HUES6 (cell line): Measurements from ENCODE around the gene FAM210B.

Source experiments
- H3K27ac ChIP-seq: 2 replicates; pipeline ENCODE4 v1.7.0; 2013; ENCODE audit warnings: low read depth, mild to moderate bottlenecking, low read length, inconsistent platforms
- H3K27me3 ChIP-seq: 2 replicates; pipeline ENCODE4 v1.6.1; 2013; ENCODE audit warnings: low read length; ENCODE audit not compliant: control insufficient read depth, insufficient read depth
- H3K36me3 ChIP-seq: 2 replicates; pipeline ENCODE4 v1.6.1; 2013; ENCODE audit warnings: low read length; ENCODE audit not compliant: control insufficient read depth, insufficient read depth
- H3K4me1 ChIP-seq: 2 replicates; pipeline ENCODE4 v1.6.1; 2013; ENCODE audit warnings: low read length; ENCODE audit not compliant: control insufficient read depth, insufficient read depth
- H3K4me3 ChIP-seq: 2 replicates; pipeline ENCODE4 v1.5.1; 2013; ENCODE audit warnings: low read depth, low read length
- H3K9ac ChIP-seq: one replicate; pipeline ENCODE4 v1.6.1; 2013; ENCODE audit warnings: mild to moderate bottlenecking, low read length
- H3K9me3 ChIP-seq: 2 replicates; pipeline ENCODE4 v1.6.1; 2013; ENCODE audit warnings: low read depth, low read length; ENCODE audit not compliant: control insufficient read depth, insufficient read depth

Gene FAM210B

DNA sequence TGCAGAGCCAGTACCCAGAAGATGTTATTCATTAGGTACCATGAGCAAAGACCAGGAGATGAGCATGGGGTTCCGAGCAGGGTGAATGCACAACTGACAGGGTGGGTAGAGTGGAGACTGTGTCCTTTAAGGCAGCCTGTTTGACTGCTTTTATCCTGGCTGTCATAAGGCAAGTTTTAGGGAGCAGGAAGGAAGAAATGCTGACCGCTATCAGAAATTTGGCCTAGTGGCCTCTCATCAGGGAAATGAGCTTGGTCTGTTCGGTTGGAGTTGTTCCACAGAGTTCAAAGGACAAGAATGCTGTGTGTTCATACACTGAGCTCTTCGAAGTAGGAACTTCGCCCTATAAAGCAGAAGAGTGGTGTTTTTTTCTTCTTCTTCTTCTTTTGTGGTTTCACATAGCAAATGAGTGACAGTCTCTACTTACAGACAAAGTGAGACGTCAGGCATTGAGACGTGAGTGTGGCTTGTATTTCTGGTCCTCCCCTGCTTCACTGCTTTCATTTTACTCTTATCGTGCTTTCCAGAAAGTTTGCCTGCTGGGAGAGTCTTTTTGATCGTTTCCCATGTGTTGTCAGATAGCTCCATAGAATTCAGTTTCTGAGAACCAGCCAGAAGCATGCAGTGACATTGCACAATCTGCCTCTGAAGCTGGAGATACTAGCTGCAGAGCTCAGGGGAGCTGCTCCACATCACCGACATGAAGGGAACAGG lies 53.1 kb downstream of the FAM210B start, which contains the start of gene CASS4:
TSS of gene CASS4 (plus strand) at position 502 of the 714 bp plus-strand sequence. CDS start at position 701, 199 bp downstream.
- no peak within 1 kb of the TSS for H3K4me3 ChIP-seq

DNA sequence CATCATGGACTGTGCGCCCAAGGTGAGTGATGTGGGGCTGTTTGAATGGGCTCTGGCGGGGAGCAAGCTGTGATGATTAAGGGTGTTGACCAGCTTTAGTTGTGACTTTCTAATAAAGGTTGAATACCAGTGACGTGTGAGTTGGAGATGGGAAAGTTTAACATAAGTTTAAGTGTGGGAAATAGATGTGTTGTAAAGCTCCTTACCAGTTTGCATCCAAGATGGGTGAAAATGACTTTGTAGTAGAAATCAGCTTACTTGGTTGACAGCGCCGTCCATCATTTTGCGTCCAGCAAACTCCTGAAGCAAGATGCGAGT lies 53.7 kb downstream of the FAM210B start:
- H3K27ac ChIP-seq = no peak overlapping the region
- peaks cover 6% of the 10 kb centered on the region for H3K36me3 ChIP-seq
- H3K27me3 ChIP-seq = no peaks in the 10 kb centered on the region
- no peak overlapping the region for H3K4me3 ChIP-seq
- H3K9ac ChIP-seq = no peak overlapping the region
- no peaks in the 10 kb centered on the region for H3K4me1 ChIP-seq
- H3K9me3 ChIP-seq = no peaks in the 10 kb centered on the region

More for the DNA sequence above, 53.1 kb downstream of the FAM210B start, which contains the start of gene CASS4:
- no peak within 1 kb of the TSS for H3K9ac ChIP-seq
- H3K36me3 ChIP-seq = peaks cover 11% of the 10 kb centered on the region
- H3K27me3 ChIP-seq = no peaks in the 10 kb centered on the region
- H3K4me1 ChIP-seq = no peaks in the 10 kb centered on the region
- no peaks in the 10 kb centered on the region for H3K9me3 ChIP-seq
- no peak within 1 kb of the TSS for H3K27ac ChIP-seq

DNA sequence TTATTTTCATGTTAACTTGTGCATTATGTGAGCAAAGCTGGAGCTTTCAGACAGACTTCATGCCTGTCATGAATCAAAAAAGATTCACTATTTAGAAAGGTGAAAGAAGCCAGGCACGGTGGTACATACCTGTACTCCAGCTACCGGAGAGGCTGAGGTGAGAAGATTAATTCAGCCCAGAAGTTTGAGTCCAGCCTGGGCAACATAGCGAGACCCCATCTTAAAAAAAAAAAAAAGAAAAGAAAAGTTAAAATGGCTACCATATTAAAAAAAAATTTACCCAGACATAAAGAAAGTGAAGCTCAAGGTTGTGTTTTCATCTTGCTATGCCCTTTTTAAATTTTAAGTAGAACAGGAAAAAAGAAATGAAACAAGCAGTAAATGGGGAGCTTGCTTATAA lies 54.2 kb downstream of the FAM210B start:
- Histone ChIP-seq H3K9ac (no peak overlapping the region), H3K36me3 (peaks cover under 1% of the 10 kb centered on the region), H3K27me3 (no peaks in the 10 kb centered on the region), H3K4me3 (no peak overlapping the region), H3K27ac (no peak overlapping the region), H3K9me3 (no peaks in the 10 kb centered on the region), H3K4me1 (no peaks in the 10 kb centered on the region)

DNA sequence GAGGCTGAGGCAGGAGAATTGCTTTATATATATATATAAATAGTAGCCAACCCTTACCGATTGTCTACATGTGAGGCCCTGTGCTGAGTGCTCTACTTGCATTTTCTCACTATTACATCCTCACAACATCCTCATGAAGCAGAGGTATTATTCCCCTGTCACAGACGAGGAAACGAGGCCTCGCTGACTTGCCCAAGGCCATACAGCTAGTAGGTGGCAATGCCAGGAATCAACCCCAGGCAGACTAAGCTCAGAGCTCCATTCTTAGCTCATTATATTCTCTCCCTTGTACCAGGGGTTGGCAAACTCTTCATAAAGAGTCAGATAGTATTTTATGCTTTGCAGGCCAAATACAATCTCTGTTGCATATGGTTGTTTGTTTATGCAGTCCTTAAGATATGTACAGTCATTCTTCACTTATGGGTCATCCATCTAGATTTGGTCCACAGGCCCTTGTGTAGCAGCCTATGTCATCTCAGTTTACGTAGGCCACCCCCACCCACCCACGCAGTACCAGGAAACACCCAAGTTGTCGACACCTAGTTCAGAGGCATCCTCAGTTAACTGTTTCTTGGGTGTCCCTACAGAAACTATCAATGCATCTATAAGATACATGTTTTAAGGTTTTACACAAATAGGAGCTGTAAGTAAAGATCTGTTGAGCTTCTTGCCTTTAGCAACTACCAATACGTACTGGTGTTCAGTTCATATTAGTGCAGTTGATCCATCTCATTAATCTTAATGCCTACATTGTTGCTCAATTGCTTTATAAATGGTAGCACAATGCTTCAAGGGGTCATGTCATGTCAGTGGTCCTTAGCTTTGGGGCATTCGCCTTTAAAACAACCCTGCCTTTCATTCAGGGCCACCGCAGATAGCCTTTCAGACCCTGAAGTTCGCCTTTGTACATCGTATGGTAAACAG lies 56.3 kb downstream of the FAM210B start:
- no peaks in the 10 kb centered on the region for H3K4me1 ChIP-seq
- no peaks in the 10 kb centered on the region for H3K9me3 ChIP-seq
- no peak overlapping the region for H3K9ac ChIP-seq
- no peak overlapping the region for H3K4me3 ChIP-seq
- no peaks in the 10 kb centered on the region for H3K27me3 ChIP-seq
- H3K27ac ChIP-seq = no peak overlapping the region
- no peaks in the 10 kb centered on the region for H3K36me3 ChIP-seq

DNA sequence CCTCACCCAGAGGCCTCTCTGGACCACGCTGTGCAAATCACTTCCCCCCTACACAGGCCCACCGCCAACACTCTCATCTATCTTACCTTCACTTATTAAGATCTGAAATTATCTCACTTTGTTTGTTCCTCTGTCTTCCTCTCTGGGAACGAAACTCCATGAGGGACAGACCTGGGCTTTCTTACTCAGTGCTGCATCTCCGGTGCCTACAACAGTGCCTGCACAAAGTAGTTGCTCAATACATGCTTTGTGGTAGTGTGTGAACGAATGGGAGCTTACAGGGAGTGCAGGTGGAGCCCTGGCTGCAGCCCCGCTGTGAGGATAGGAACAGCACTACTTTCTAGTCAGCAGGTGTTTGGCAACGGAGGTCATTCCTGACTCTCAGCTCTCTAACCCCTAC lies 58.6 kb downstream of the FAM210B start:
- Histone ChIP-seq H3K27me3 (peaks cover 5% of the 10 kb centered on the region; the same call in 1 of the 2 replicates), H3K4me3 (no peak overlapping the region)

DNA sequence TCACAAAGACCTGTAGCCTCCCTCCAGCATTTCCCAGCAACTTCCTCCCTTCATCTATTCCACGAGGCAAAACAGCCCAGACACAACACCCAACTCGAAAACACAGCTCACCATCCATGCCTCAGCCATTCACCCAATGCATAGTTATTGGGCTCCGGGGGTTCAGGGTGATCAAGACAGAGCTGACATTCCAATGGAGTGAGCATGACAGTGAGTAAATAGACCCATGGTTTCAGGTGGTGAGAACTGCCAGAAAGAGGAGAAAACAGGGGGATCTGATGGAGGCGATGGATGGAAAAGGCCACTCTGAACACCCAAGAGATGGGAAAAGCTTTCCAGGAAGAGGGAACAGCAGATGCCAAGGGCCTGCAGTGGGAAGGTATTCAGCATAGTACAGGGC lies 59.1 kb downstream of the FAM210B start:
- Histone ChIP-seq H3K4me1 (peaks cover 7% of the 10 kb centered on the region; the same call in 1 of the 2 replicates), H3K27ac (no peak overlapping the region), H3K9me3 (no peaks in the 10 kb centered on the region)

More for the DNA sequence above, 58.6 kb downstream of the FAM210B start:
- Histone ChIP-seq H3K4me1 (peaks cover 2% of the 10 kb centered on the region; the same call in 1 of the 2 replicates), H3K9ac (no peak overlapping the region), H3K36me3 (no peaks in the 10 kb centered on the region), H3K27ac (no peak overlapping the region), H3K9me3 (no peaks in the 10 kb centered on the region)

More for the DNA sequence above, 59.1 kb downstream of the FAM210B start:
- Histone ChIP-seq H3K36me3 (no peaks in the 10 kb centered on the region), H3K27me3 (peaks cover 5% of the 10 kb centered on the region; the same call in 1 of the 2 replicates), H3K9ac (no peak overlapping the region), H3K4me3 (no peak overlapping the region)
